Measurements from ENCODE around the gene SPG11.

SPG11 gene

DNA sequence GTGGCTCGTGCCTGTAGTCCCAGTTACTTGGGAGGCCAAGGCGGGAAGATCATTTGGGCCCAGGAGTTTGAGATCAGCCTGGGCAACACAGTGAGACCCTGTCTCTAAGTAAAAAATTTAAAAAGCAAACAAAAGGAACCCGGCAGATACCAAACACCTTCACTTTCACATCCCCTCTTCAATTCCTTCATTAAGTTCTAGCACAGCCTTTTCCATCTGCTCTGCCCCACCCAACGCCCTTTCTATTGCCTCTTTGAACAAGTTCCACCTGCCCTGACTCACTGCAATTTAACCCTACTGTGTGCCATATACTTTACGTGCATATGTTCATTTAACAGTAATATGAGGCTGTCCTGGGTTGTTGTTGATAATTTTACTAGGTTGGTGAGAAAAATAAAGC is 12.4 kb upstream of the SPG11 start:
- no peaks in the 10 kb centered on the region for H3K36me3 ChIP-seq (ENCODE audit: insufficient read depth, low read length)
- ATAC-seq (ENCODE audit: insufficient read depth, low read depth) (no peak), DNase-seq (no peak)
- H4K20me1 ChIP-seq (ENCODE audit: insufficient read depth, low read length): no peaks in the 10 kb centered on the region
- no peaks in the 10 kb centered on the region for H3K9me3 ChIP-seq (ENCODE audit: insufficient read depth, low read length, severe bottlenecking)
- H3K9ac ChIP-seq (ENCODE audit: low read depth, low read length): no peak overlapping the region
- no peaks in the 10 kb centered on the region for H3K79me2 ChIP-seq (ENCODE audit: insufficient read depth, low read length)
- TF ChIP-seq, protein P1, sequence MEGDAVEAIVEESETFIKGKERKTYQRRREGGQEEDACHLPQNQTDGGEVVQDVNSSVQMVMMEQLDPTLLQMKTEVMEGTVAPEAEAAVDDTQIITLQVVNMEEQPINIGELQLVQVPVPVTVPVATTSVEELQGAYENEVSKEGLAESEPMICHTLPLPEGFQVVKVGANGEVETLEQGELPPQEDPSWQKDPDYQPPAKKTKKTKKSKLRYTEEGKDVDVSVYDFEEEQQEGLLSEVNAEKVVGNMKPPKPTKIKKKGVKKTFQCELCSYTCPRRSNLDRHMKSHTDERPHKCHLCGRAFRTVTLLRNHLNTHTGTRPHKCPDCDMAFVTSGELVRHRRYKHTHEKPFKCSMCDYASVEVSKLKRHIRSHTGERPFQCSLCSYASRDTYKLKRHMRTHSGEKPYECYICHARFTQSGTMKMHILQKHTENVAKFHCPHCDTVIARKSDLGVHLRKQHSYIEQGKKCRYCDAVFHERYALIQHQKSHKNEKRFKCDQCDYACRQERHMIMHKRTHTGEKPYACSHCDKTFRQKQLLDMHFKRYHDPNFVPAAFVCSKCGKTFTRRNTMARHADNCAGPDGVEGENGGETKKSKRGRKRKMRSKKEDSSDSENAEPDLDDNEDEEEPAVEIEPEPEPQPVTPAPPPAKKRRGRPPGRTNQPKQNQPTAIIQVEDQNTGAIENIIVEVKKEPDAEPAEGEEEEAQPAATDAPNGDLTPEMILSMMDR (IDR thresholded peaks at IDR 0.05; ENCODE audit: borderline replicate concordance, extremely low read depth, low read length, poor library complexity, severe bottlenecking): no peak
- TF ChIP-seq EZH2 (IDR thresholded peaks at IDR 0.05; ENCODE audit: borderline replicate concordance, low read depth, low read length, severe bottlenecking): no peak
- H2AFZ ChIP-seq (ENCODE audit: low read depth, low read length): no peak overlapping the region
- no peaks in the 10 kb centered on the region for H3K27me3 ChIP-seq (ENCODE audit: insufficient read depth, low read length, poor library complexity)
- H3K4me3 ChIP-seq (ENCODE audit: low read depth in 1 of 2, low read length in 2 of 2): no peak overlapping the region
- peaks cover 39% of the 10 kb centered on the region for H3K4me1 ChIP-seq (ENCODE audit: insufficient read depth, low read length)
- H3K4me2 ChIP-seq (ENCODE audit: insufficient read depth, low read length): no peak overlapping the region
- peak overlapping the region; percentile 88 for H3K27ac ChIP-seq (ENCODE audit: low read length)

DNA sequence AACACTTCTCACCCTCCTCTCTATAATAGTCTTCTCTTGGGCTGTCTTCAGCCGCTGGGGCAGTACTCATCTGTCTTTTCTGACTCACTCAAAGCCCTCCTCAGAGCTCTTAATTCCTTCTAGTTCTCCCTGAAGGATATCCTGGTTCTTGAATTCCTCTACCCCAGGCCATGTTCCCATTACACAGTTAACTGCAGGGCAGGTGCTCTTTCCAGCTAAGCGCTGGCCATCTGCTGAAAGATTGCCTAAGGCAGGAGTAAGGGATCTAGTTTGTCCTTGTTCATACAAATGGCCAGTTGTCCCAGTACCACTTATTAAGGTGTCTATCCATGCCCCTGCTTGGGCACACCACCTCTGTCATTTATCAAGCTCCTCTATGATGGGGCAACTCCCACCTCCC is 10.2 kb upstream of the SPG11 start:
- Histone ChIP-seq H3K9me3 (ENCODE audit: insufficient read depth, low read length, severe bottlenecking) (no peaks in the 10 kb centered on the region), H3K4me3 (ENCODE audit: low read depth in 1 of 2, low read length in 2 of 2) (no peak overlapping the region), H3K4me2 (ENCODE audit: insufficient read depth, low read length) (no peak overlapping the region), H3K36me3 (ENCODE audit: insufficient read depth, low read length) (no peaks in the 10 kb centered on the region), H2AFZ (ENCODE audit: low read depth, low read length) (no peak overlapping the region), H3K79me2 (ENCODE audit: insufficient read depth, low read length) (no peaks in the 10 kb centered on the region), H3K27ac (ENCODE audit: low read length) (no peak overlapping the region), H3K27me3 (ENCODE audit: insufficient read depth, low read length, poor library complexity) (no peaks in the 10 kb centered on the region), H3K9ac (ENCODE audit: low read depth, low read length) (no peak overlapping the region), H3K4me1 (ENCODE audit: insufficient read depth, low read length) (peaks cover 40% of the 10 kb centered on the region), H4K20me1 (ENCODE audit: insufficient read depth, low read length) (no peaks in the 10 kb centered on the region)
- DNase-seq (no peak), ATAC-seq (ENCODE audit: insufficient read depth, low read depth) (no peak)
- TF ChIP-seq EZH2 (IDR thresholded peaks at IDR 0.05; ENCODE audit: borderline replicate concordance, low read depth, low read length, severe bottlenecking): no peak
- TF ChIP-seq, protein P1 (IDR thresholded peaks at IDR 0.05; ENCODE audit: borderline replicate concordance, extremely low read depth, low read length, poor library complexity, severe bottlenecking): no peak

DNA sequence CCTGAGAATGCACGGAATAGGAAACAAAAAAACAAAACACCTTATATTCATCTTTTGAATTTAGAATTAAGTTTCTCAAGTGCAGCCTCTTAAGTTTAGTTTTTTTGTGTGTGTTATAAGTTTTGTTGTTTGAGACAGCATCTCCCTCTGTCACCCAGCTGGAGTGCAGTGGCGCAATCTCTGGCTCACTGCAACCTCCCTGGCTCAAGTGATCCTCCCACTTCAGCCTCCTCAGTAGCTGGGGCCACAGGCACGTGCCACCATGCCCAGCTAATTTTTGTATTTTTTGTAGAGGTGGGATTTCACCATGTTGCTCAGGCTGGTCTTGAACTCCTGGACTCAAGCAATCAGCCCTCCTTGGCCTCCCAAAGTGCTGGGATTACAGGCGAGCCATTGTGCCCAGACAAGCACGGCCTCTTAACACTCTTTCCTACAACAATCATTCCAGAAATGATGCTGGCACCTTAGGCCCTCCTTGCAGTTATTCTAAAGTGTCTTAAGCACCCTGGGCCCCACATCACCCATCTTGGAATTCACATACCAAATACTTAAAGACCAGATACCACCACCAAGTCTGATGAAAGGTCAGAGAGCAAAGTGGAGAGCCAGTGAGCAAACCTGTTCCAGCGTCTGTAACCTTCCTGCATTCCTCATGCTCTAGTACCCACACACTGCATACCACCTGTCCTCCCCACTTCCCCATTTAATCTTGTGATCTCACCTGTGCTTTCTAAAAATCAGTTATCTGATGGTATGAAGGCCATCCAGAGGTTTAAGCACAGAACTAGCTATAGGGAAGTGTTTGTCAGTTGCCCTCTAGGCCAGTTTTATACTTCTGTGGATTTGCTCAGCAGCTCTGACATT is 6.9 kb upstream of the SPG11 start:
- Histone ChIP-seq H3K27me3 (ENCODE audit: insufficient read depth, low read length, poor library complexity) (no peaks in the 10 kb centered on the region), H3K4me3 (ENCODE audit: low read depth in 1 of 2, low read length in 2 of 2) (no peak overlapping the region), H3K79me2 (ENCODE audit: insufficient read depth, low read length) (no peaks in the 10 kb centered on the region), H3K9me3 (ENCODE audit: insufficient read depth, low read length, severe bottlenecking) (no peaks in the 10 kb centered on the region), H3K9ac (ENCODE audit: low read depth, low read length) (no peak overlapping the region), H3K4me1 (ENCODE audit: insufficient read depth, low read length) (peaks cover 13% of the 10 kb centered on the region), H3K4me2 (ENCODE audit: insufficient read depth, low read length) (no peak overlapping the region), H3K36me3 (ENCODE audit: insufficient read depth, low read length) (no peaks in the 10 kb centered on the region), H3K27ac (ENCODE audit: low read length) (no peak overlapping the region), H4K20me1 (ENCODE audit: insufficient read depth, low read length) (no peaks in the 10 kb centered on the region), H2AFZ (ENCODE audit: low read depth, low read length) (no peak overlapping the region)
- ATAC-seq (ENCODE audit: insufficient read depth, low read depth) (no peak), DNase-seq (no peak)
- TF ChIP-seq, protein P1 (IDR thresholded peaks at IDR 0.05; ENCODE audit: borderline replicate concordance, extremely low read depth, low read length, poor library complexity, severe bottlenecking): no peak
- TF ChIP-seq EZH2 (IDR thresholded peaks at IDR 0.05; ENCODE audit: borderline replicate concordance, low read depth, low read length, severe bottlenecking): no peak
